ENCODE results near the gene HRG. TPM values are rescaled to one million over a fixed set of nuclear protein-coding genes. Genes with fewer than 3 reads are reported as not detected.

HRG gene
- total RNA-seq, 1 experiment from 2014 or later, result not detected

Other genes with a start within 250 kb of the HRG start
- gene CRYGS, start 121.6 kb upstream of the HRG start, total RNA-seq (2014; rRNA removed; shearing (Covaris generic); ENCODE audit: low replicate concordance), result 0.66 TPM in 1 of 2 replicates, not detected in the other
- 21.5 and 24.1 TPM in 2 replicates for gene TBCCD1, start 98.7 kb upstream of the HRG start, total RNA-seq (2014; rRNA removed; shearing (Covaris generic); ENCODE audit: low replicate concordance)
- 63.1 and 86.8 TPM in 2 replicates for gene DNAJB11, start 95.3 kb upstream of the HRG start, total RNA-seq (2014; rRNA removed; shearing (Covaris generic); ENCODE audit: low replicate concordance)
- gene AHSG, start 53.0 kb upstream of the HRG start, total RNA-seq (2014; rRNA removed; shearing (Covaris generic); ENCODE audit: low replicate concordance), result not detected in 2 replicates
- gene FETUB, start 25.6 kb upstream of the HRG start, total RNA-seq (2014; rRNA removed; shearing (Covaris generic); ENCODE audit: low replicate concordance), result not detected in 2 replicates
- not detected in 2 replicates for gene KNG1, start 51.3 kb downstream of the HRG start, total RNA-seq (2014; rRNA removed; shearing (Covaris generic); ENCODE audit: low replicate concordance)
- 340 and 530 TPM in 2 replicates for gene EIF4A2, start 117.6 kb downstream of the HRG start, total RNA-seq (2014; rRNA removed; shearing (Covaris generic); ENCODE audit: low replicate concordance)
- gene RFC4, start 140.5 kb downstream of the HRG start, total RNA-seq (2014; rRNA removed; shearing (Covaris generic); ENCODE audit: low replicate concordance), result 51.6 and 65.3 TPM in 2 replicates
- not detected in 2 replicates for gene ADIPOQ, start 176.7 kb downstream of the HRG start, total RNA-seq (2014; rRNA removed; shearing (Covaris generic); ENCODE audit: low replicate concordance)